ENCODE measurements around the gene FLYWCH2. TPM values are rescaled to one million over a fixed set of nuclear protein-coding genes. Genes with fewer than 3 reads are reported as not detected.

The FLYWCH2 gene
- total and polyA plus RNA-seq, 2 of the 13 experiments (the other 11 are each of a cell fraction or from before 2014, with no cell fraction given) = 16.9 to 19.8 TPM

GRCh38 chr16:2838928-2839327, 44.1 kb upstream of the FLYWCH2 start (continued):
- no peak for TF ChIP-seq HNF1A (IDR thresholded peaks at IDR 0.05; ENCODE audit: low read depth)
- peak; percentile 38; the same call in 1 of the 2 replicates for TF ChIP-seq HNF1A (CRISPR knock-in tag; IDR thresholded peaks at IDR 0.05; ENCODE audit: borderline replicate concordance)
- no peak for TF ChIP-seq ZNF670 (CRISPR knock-in tag; IDR thresholded peaks at IDR 0.05; ENCODE audit: borderline replicate concordance)
- no peak for TF ChIP-seq ZBTB42 (CRISPR knock-in tag; IDR thresholded peaks at IDR 0.05)
- TF ChIP-seq ZNF24 (IDR thresholded peaks at IDR 0.05) = no peak
- TF ChIP-seq ZNF841 (CRISPR knock-in tag; IDR thresholded peaks at IDR 0.05; ENCODE audit: borderline replicate concordance) = no peak
- TF ChIP-seq ZNF414 (CRISPR knock-in tag; IDR thresholded peaks at IDR 0.05) = no peak
- peak; percentile 90 for TF ChIP-seq XRCC5 (optimal IDR thresholded peaks at IDR 0.05; ENCODE audit: low read length)
- TF ChIP-seq SP1 (IDR thresholded peaks at IDR 0.05) = no peak
- TF ChIP-seq SP1 (CRISPR knock-in tag; IDR thresholded peaks at IDR 0.05) = no peak
- TF ChIP-seq NR2F2 (IDR thresholded peaks at IDR 0.05; ENCODE audit: borderline replicate concordance, low read depth) = no peak
- TF ChIP-seq TP53 (CRISPR knock-in tag; conservative IDR thresholded peaks at IDR 0.05) = no peak
- no peak for TF ChIP-seq TRAFD1 (CRISPR knock-in tag; IDR thresholded peaks at IDR 0.05; ENCODE audit: borderline replicate concordance)
- no peak for TF ChIP-seq ZSCAN9 (CRISPR knock-in tag; IDR thresholded peaks at IDR 0.05; ENCODE audit: borderline replicate concordance)
- TF ChIP-seq CTCF (CRISPR knock-in tag; IDR thresholded peaks at IDR 0.05) = peak; percentile 99
- 0 out of 2 replicates have a peak, but pooled peaks have one; percentile 47 for TF ChIP-seq POGK (CRISPR knock-in tag; conservative IDR thresholded peaks at IDR 0.05)
- TF ChIP-seq NFKB2 (CRISPR knock-in tag; IDR thresholded peaks at IDR 0.05; ENCODE audit: borderline replicate concordance) = no peak
- TF ChIP-seq ZNF746 (CRISPR knock-in tag; IDR thresholded peaks at IDR 0.05) = no peak
- TF ChIP-seq TMF1 (CRISPR knock-in tag; IDR thresholded peaks at IDR 0.05; ENCODE audit: low read depth) = no peak
- no peak for TF ChIP-seq ZC3H4 (CRISPR knock-in tag; IDR thresholded peaks at IDR 0.05; ENCODE audit: borderline replicate concordance)
- no peak for TF ChIP-seq MYNN (CRISPR knock-in tag; IDR thresholded peaks at IDR 0.05; ENCODE audit: low read depth)
- TF ChIP-seq GABPA (IDR thresholded peaks at IDR 0.05; ENCODE audit: low read depth, low read length) = no peak
- TF ChIP-seq GABPA (CRISPR knock-in tag; IDR thresholded peaks at IDR 0.05; ENCODE audit: low read depth) = peak; percentile 28; the same call in 1 of the 2 replicates

Data from HepG2 (cell line).